ENCODE data around the gene SCN4B. TPM values are rescaled to one million over a fixed set of nuclear protein-coding genes. Genes with fewer than 3 reads are reported as not detected.
"Not testable (repeated sequence)": the region's sequence is repeated elsewhere in the genome, so short reads cannot be mapped to it uniquely, and the experiment has no call there.

The SCN4B gene
- total RNA-seq, 1 experiment from 2014 or later: 1.6 TPM

GRCh38 chr11:118184784-118185579 is 32.4 kb upstream of the SCN4B start:
- Histone ChIP-seq H2AFZ (ENCODE audit: low read length) (no peak overlapping the region), H3K18ac (ENCODE audit: insufficient read length, low read depth, low read length) (no peak overlapping the region), H2AK5ac (ENCODE audit: insufficient read length, low read length) (no peak overlapping the region), H3K4me2 (ENCODE audit: insufficient read depth, insufficient read length, low read length) (no peak overlapping the region), H2BK15ac (ENCODE audit: low read depth, low read length) (no peak overlapping the region), H3K9me3 (ENCODE audit: control insufficient read depth, low read depth, low read length) (no peaks in the 10 kb centered on the region), H4K8ac (replicated peaks; ENCODE audit: insufficient read length, low read depth, low read length) (no peak overlapping the region), H3K4ac (ENCODE audit: low read depth, low read length) (no peak overlapping the region), H3T11ph (ENCODE audit: low read length) (no peak overlapping the region), H3K79me1 (ENCODE audit: insufficient read depth, low read depth, low read length, poor library complexity, severe bottlenecking) (no peaks in the 10 kb centered on the region), H4K5ac (ENCODE audit: insufficient read length, low read depth, low read length) (no peak overlapping the region), H3K23ac (ENCODE audit: insufficient read length, low read depth, low read length) (no peak overlapping the region), H4K91ac (ENCODE audit: insufficient read length, low read depth, low read length) (no peak overlapping the region), H3K23me2 (ENCODE audit: insufficient read length, low read depth, low read length, poor library complexity, severe bottlenecking) (no peaks in the 10 kb centered on the region), H2BK120ac (ENCODE audit: low read depth, low read length, poor library complexity, severe bottlenecking) (no peak overlapping the region), H3K79me2 (ENCODE audit: insufficient read depth, low read length) (no peaks in the 10 kb centered on the region), H4K20me1 (ENCODE audit: control insufficient read depth, insufficient read depth, insufficient read length) (no peaks in the 10 kb centered on the region), H2BK5ac (ENCODE audit: insufficient read length, low read length) (no peak overlapping the region), H3K14ac (ENCODE audit: insufficient read depth, low read length) (no peak overlapping the region), H3K56ac (ENCODE audit: insufficient read length, low read depth, low read length) (no peak overlapping the region), H3K9ac (ENCODE audit: extremely low read depth, insufficient read length, low read length) (no peak overlapping the region), H3K27ac (ENCODE audit: insufficient read length, low read depth, low read length) (no peak overlapping the region), H2BK20ac (ENCODE audit: low read depth, low read length, poor library complexity, severe bottlenecking) (no peak overlapping the region), H3K4me1 (ENCODE audit: insufficient read depth, low read length) (no peaks in the 10 kb centered on the region), H2BK12ac (ENCODE audit: insufficient read length, low read depth, low read length) (no peak overlapping the region), H3K27me3 (ENCODE audit: insufficient read depth, low read length) (no peaks in the 10 kb centered on the region)
- Mint-ChIP-seq H3K9me3 (peaks cover 2 to 3% of the 10 kb centered on the region in 2 experiments; a peak in 2 of 5 replicates), H3K27me3 (ENCODE audit: low read depth) (peaks cover 27% of the 10 kb centered on the region), H3K36me3 (ENCODE audit: insufficient read depth in 1 of 3, low read depth in 3 of 3) (no peaks in the 10 kb centered on the region), H3K4me1 (peaks cover 7 to 15% of the 10 kb centered on the region in 2 experiments), H3K27ac (no peak overlapping the region), H3K4me3 (no peak overlapping the region)
- DNase-seq: no peak
- no peak for TF ChIP-seq CTCF (conservative IDR thresholded peaks at IDR 0.05)
- no CpG with 5 or more reads among the region's 12 CpGs for WGBS (ENCODE audit: extremely low coverage, insufficient read length, low lambda C conversion rate)

GRCh38 chr11:118183691-118184090 is 31.1 kb upstream of the SCN4B start:
- not testable (repeated sequence) for H3K23ac ChIP-seq (ENCODE audit: insufficient read length, low read depth, low read length); H3K36me3 Mint-ChIP-seq (ENCODE audit: insufficient read depth in 1 of 3, low read depth in 3 of 3)
- WGBS (ENCODE audit: extremely low coverage, insufficient read length, low lambda C conversion rate): no CpG with 5 or more reads among the region's 5 CpGs

More at GRCh38 chr11:118183691-118184090, 31.1 kb upstream of the SCN4B start:
- not testable (repeated sequence) for H3K27me3 ChIP-seq (ENCODE audit: insufficient read depth, low read length); H2BK20ac ChIP-seq (ENCODE audit: low read depth, low read length, poor library complexity, severe bottlenecking); H2BK120ac ChIP-seq (ENCODE audit: low read depth, low read length, poor library complexity, severe bottlenecking); H3K18ac ChIP-seq (ENCODE audit: insufficient read length, low read depth, low read length); H4K20me1 ChIP-seq (ENCODE audit: control insufficient read depth, insufficient read depth, insufficient read length); H4K8ac ChIP-seq (replicated peaks; ENCODE audit: insufficient read length, low read depth, low read length); H3K27ac Mint-ChIP-seq; H2AK5ac ChIP-seq (ENCODE audit: insufficient read length, low read length); H4K91ac ChIP-seq (ENCODE audit: insufficient read length, low read depth, low read length); H3K9me3 ChIP-seq (ENCODE audit: control insufficient read depth, low read depth, low read length); H3K56ac ChIP-seq (ENCODE audit: insufficient read length, low read depth, low read length); H3K79me2 ChIP-seq (ENCODE audit: insufficient read depth, low read length); H3K4me3 Mint-ChIP-seq; H3K9ac ChIP-seq (ENCODE audit: extremely low read depth, insufficient read length, low read length); H3K27ac ChIP-seq (ENCODE audit: insufficient read length, low read depth, low read length); H2BK5ac ChIP-seq (ENCODE audit: insufficient read length, low read length); H3K23me2 ChIP-seq (ENCODE audit: insufficient read length, low read depth, low read length, poor library complexity, severe bottlenecking); DNase-seq; H3T11ph ChIP-seq (ENCODE audit: low read length); H2AFZ ChIP-seq (ENCODE audit: low read length); H3K14ac ChIP-seq (ENCODE audit: insufficient read depth, low read length); H3K9me3 Mint-ChIP-seq; H4K5ac ChIP-seq (ENCODE audit: insufficient read length, low read depth, low read length); H3K4me1 ChIP-seq (ENCODE audit: insufficient read depth, low read length); H2BK12ac ChIP-seq (ENCODE audit: insufficient read length, low read depth, low read length); H2BK15ac ChIP-seq (ENCODE audit: low read depth, low read length); H3K4ac ChIP-seq (ENCODE audit: low read depth, low read length); H3K79me1 ChIP-seq (ENCODE audit: insufficient read depth, low read depth, low read length, poor library complexity, severe bottlenecking); H3K4me2 ChIP-seq (ENCODE audit: insufficient read depth, insufficient read length, low read length)
- peaks cover 24% of the 10 kb centered on the region for H3K27me3 Mint-ChIP-seq (ENCODE audit: low read depth)
- H3K4me1 Mint-ChIP-seq: peaks cover 11 to 20% of the 10 kb centered on the region in 2 experiments
